IPS-20b (cell line): ENCODE results near the gene EFHD2.
"Not testable (repeated sequence)": the region's sequence is repeated elsewhere in the genome, so short reads cannot be mapped to it uniquely, and the experiment has no call there.

Source experiments
- H3K27ac ChIP-seq: one replicate; pipeline ENCODE4 v1.5.1; 2013; ENCODE audit warnings: low read length
- H3K27me3 ChIP-seq: 2 replicates; pipeline ENCODE4 v1.6.1; 2013; ENCODE audit warnings: mild to moderate bottlenecking, low read length, inconsistent platforms; ENCODE audit not compliant: insufficient read depth
- H3K36me3 ChIP-seq: 2 replicates; pipeline ENCODE4 v1.6.1; 2013; ENCODE audit warnings: low read depth, mild to moderate bottlenecking, inconsistent platforms, low read length, moderate library complexity; ENCODE audit not compliant: insufficient read depth
- H3K4me1 ChIP-seq: 2 replicates; pipeline ENCODE4 v1.6.1; 2013; ENCODE audit warnings: mild to moderate bottlenecking, control low read depth, inconsistent platforms, low read length, moderate library complexity; ENCODE audit not compliant: insufficient read depth
- H3K4me3 ChIP-seq: 2 replicates; pipeline ENCODE4 v1.5.1; 2013; ENCODE audit warnings: mild to moderate bottlenecking, low read length, inconsistent platforms
- H3K9ac ChIP-seq: 2 replicates; pipeline ENCODE4 v1.6.1; 2013; ENCODE audit warnings: low read depth, mild to moderate bottlenecking, inconsistent platforms, low read length, moderate library complexity
- H3K9me3 ChIP-seq: 2 replicates; pipeline ENCODE4 v1.6.1; 2013; ENCODE audit warnings: mild to moderate bottlenecking, low read depth, low read length, inconsistent platforms; ENCODE audit not compliant: insufficient read depth

EFHD2 gene

GRCh38 chr1:15463064-15463800, 53.5 kb downstream of the EFHD2 start:
- H3K27ac ChIP-seq, H3K9me3 ChIP-seq, H3K9ac ChIP-seq, H3K4me3 ChIP-seq, H3K36me3 ChIP-seq, H3K27me3 ChIP-seq, H3K4me1 ChIP-seq: not testable (repeated sequence)

GRCh38 chr1:15463926-15464322, 54.2 kb downstream of the EFHD2 start:
- not testable (repeated sequence) for H3K36me3 ChIP-seq, H3K9ac ChIP-seq, H3K9me3 ChIP-seq, H3K4me3 ChIP-seq, H3K27me3 ChIP-seq, H3K27ac ChIP-seq, H3K4me1 ChIP-seq

DNA sequence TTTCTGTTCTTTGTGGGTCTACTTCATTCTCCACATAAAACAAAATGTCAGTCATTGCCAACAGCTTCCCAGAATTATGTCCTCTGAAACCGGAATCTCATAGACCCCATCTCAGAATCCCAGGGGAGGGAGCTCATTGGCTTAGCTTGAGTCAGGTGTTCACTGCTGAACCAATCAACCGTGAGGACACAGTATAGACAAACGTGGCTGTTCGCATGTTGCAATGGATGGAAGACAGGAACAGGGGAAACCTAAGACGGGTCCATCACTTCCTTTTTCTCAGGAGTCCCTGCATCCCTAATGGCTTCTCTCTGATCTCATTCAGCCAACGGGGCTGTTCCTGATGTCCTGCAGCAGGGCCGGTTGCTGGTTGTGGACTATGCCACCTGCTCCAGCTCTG, 56.0 kb downstream of the EFHD2 start:
- no peaks in the 10 kb centered on the region for H3K9me3 ChIP-seq

DNA sequence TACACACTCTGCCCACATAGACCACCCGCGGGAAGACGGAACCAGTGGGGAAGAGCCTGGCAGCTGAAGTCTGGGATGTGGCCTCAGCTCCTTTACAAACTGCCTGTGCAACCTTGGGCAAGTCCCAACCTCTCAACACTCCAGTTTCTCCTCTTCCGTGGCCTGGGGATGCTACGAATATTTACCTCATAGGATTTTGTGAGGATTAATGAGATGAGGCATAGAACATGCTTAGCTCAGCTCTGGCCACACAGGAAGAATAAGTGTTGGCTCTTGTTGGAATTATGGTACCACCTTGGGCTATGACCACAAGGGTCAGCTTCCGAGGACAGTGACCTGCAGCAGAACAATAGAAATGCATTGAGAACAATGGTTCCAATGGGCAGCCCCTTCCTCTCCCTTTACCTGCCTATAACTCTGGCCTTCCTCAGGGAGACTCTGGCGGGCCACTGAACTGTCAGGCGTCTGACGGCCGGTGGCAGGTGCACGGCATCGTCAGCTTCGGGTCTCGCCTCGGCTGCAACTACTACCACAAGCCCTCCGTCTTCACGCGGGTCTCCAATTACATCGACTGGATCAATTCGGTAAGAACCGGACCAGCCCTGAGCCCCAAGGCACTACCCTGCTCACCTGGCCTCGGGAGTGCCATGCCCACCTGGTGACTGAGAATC, 57.4 kb downstream of the EFHD2 start:
- not testable (repeated sequence) for H3K36me3 ChIP-seq, H3K27ac ChIP-seq, H3K4me1 ChIP-seq, H3K27me3 ChIP-seq, H3K9me3 ChIP-seq, H3K4me3 ChIP-seq, H3K9ac ChIP-seq

More for the DNA sequence above, 56.0 kb downstream of the EFHD2 start:
- Histone ChIP-seq H3K4me1 (no peaks in the 10 kb centered on the region), H3K36me3 (no peaks in the 10 kb centered on the region), H3K27ac (no peak overlapping the region), H3K9ac (no peak overlapping the region), H3K27me3 (no peaks in the 10 kb centered on the region), H3K4me3 (no peak overlapping the region)

DNA sequence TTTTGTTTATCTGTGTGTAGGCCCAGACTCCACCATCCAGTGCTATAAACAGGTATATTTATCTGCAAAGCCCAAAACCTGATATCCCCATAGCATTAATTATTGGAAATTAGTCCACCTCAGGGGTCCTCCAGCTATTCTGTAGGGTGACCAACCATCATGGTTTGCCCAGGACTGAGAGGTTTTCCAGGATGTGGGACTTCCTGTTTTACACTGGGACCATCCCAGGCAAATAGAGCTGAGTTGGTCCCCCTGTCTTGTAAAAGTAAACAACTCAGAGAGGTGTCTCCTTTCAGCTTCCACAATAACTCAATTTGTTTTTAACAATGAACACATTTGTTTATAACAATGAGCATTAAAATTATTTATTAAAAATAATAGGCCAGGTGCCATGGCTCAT, 58.5 kb downstream of the EFHD2 start:
- Histone ChIP-seq H3K36me3 (no peaks in the 10 kb centered on the region), H3K9ac (no peak overlapping the region), H3K4me3 (no peak overlapping the region), H3K27me3 (no peaks in the 10 kb centered on the region), H3K4me1 (no peaks in the 10 kb centered on the region), H3K27ac (no peak overlapping the region), H3K9me3 (no peaks in the 10 kb centered on the region)

DNA sequence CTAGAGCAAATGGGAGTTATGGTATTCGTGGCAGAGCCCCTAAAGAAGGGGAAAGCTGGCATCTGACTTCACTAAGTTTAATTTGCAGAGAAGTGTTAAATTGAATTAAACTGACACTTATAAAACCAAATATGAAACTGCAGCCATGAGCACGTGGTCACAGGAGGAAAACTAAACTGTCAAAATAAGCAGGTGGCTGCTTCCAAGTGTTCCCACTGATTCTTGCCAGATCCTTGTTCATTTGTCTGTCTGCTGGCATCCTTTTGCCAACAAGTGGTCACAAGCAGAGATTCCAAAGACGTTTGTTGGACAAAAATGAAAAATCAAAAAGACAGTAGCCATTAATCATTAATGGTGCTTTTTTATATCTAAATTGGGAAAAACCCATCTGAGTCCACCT, 59.7 kb downstream of the EFHD2 start:
- no peak overlapping the region for H3K27ac ChIP-seq

DNA sequence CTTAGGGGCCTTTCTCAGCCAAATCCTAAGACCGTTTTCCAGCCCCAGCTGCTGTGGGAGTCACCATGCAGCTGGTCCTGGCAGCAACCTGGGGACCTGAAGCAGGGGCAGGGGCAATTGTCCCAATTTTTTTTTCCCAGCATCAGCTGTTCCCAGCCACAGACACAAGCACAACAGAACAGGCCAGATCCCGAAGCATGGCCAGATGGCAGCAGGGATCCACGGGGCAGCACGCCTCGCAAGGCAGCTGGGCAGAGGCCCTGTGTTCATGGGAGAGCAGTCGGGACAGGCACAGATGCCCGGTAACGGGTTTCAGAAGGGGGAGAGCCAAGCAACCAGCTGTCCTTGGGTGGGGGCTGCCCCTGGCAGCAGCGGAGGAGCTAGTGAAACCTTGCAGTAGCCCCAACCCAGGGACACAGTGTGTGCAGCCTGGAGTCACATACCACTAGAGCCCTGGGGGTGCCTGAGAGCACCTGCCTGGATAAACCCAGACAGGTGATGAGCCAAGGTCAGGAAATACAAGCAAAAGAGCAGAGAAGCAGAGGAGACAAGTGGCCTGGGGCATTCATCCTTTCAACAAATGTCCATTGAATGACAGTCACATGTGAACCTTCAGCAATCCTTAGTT, 60.2 kb downstream of the EFHD2 start:
- not testable (repeated sequence) for H3K36me3 ChIP-seq, H3K9ac ChIP-seq, H3K27me3 ChIP-seq, H3K4me3 ChIP-seq, H3K27ac ChIP-seq, H3K9me3 ChIP-seq, H3K4me1 ChIP-seq

More for the DNA sequence above, 59.7 kb downstream of the EFHD2 start:
- Histone ChIP-seq H3K36me3 (no peaks in the 10 kb centered on the region), H3K4me3 (no peak overlapping the region), H3K4me1 (no peaks in the 10 kb centered on the region), H3K27me3 (no peaks in the 10 kb centered on the region), H3K9ac (no peak overlapping the region), H3K9me3 (no peaks in the 10 kb centered on the region)

- H3K27me3 ChIP-seq, H3K4me3 ChIP-seq, H3K9me3 ChIP-seq, H3K36me3 ChIP-seq, H3K4me1 ChIP-seq, H3K9ac ChIP-seq, H3K27ac ChIP-seq: not testable (repeated sequence)
These were observed 61.4 kb downstream of the EFHD2 start for GRCh38 chr1:15471067-15471466.

DNA sequence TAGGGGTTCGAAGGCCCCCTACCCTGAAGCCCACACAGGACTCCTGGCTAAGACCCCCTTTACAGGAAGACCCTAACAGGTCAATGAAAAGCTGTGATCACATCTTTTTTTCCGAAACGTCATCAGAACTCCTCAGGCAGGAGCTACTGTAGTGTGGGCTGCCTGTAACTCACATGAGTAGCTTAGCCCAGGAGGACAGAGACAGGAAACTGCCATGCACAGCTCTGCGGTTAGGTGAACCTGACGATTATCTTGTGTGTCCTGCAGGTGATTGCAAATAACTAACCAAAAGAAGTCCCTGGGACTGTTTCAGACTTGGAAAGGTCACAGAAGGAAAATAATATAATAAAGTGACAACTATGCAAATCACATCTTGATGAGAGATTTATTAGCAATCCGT, 62.0 kb downstream of the EFHD2 start:
- not testable (repeated sequence) for H3K27me3 ChIP-seq, H3K9ac ChIP-seq, H3K4me3 ChIP-seq, H3K4me1 ChIP-seq, H3K36me3 ChIP-seq, H3K9me3 ChIP-seq, H3K27ac ChIP-seq

GRCh38 chr1:15472587-15472986, 62.9 kb downstream of the EFHD2 start:
- H3K4me3 ChIP-seq = no peak overlapping the region

DNA sequence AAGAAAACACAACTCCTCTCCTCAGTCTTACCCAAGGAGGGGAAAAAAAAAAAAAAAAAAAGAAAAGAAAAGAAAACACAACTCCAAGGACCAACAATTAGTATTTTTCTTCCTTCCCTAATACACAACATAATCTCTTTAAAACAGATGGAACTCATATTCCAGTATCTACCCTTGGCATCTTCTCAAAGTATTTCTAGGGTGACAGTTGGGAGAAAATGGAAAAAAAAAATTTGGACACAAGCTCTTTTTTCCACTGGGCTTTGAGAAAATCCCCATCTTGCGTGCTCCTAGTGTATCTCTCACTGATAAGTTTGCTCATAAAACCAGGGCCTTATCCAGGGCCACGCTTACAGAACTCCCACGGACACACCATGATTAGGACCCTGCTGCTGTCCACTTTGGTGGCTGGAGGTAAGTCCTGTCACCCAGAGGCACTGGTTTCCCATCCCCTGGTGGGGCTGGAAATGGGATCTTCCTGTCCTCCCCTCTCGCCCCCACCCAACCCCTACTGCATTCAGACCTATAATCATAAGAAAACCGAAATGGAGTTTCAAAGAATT, 66.1 kb downstream of the EFHD2 start, which contains the start of gene CELA2B:
CELA2B (plus strand) TSS at position 353 of the 563 bp plus-strand sequence; CDS start at position 375, 22 bp downstream.
- Histone ChIP-seq H3K9me3 (no peaks in the 10 kb centered on the region), H3K9ac (no peak within 1 kb of the TSS), H3K4me1 (no peaks in the 10 kb centered on the region), H3K36me3 (no peaks in the 10 kb centered on the region), H3K27me3 (no peaks in the 10 kb centered on the region), H3K27ac (no peak within 1 kb of the TSS), H3K4me3 (no peak within 1 kb of the TSS)

More at GRCh38 chr1:15472587-15472986, 62.9 kb downstream of the EFHD2 start:
- H3K27ac ChIP-seq = no peak overlapping the region
- no peaks in the 10 kb centered on the region for H3K27me3 ChIP-seq
- H3K4me1 ChIP-seq = no peaks in the 10 kb centered on the region
- no peak overlapping the region for H3K9ac ChIP-seq
- H3K36me3 ChIP-seq = no peaks in the 10 kb centered on the region
- H3K9me3 ChIP-seq = no peaks in the 10 kb centered on the region

- H3K9me3 ChIP-seq = no peaks in the 10 kb centered on the region
- H3K4me3 ChIP-seq = no peak overlapping the region
- H3K27ac ChIP-seq = no peak overlapping the region
- no peaks in the 10 kb centered on the region for H3K36me3 ChIP-seq
- no peak overlapping the region for H3K9ac ChIP-seq
- no peaks in the 10 kb centered on the region for H3K4me1 ChIP-seq
- no peaks in the 10 kb centered on the region for H3K27me3 ChIP-seq
These were observed 67.2 kb downstream of the EFHD2 start for GRCh38 chr1:15476927-15477326.
